Neuronal stem cell (in vitro differentiated cells): Measurements from ENCODE around the gene TPK1.

Source experiments
- DNase-seq: peaks from one replicate; pipeline ENCODE4 v3.0.0-alpha.2; 2013; ENCODE audit warnings: low spot score
- H2AFZ ChIP-seq: one replicate; pipeline ENCODE4 v1.6.1; 2013; ENCODE audit warnings: mild to moderate bottlenecking, low read length, inconsistent platforms
- H2AK5ac ChIP-seq: 2 replicates; pipeline ENCODE4 v1.6.1; 2013; ENCODE audit warnings: low read depth, mild to moderate bottlenecking, inconsistent platforms, low read length, moderate library complexity, mixed read lengths
- H2BK120ac ChIP-seq: 2 replicates; pipeline ENCODE4 v1.6.1; 2013; ENCODE audit warnings: low read depth, mild to moderate bottlenecking, inconsistent platforms, low read length, moderate library complexity, mixed read lengths
- H2BK12ac ChIP-seq: one replicate; pipeline ENCODE4 v1.6.1; 2013; ENCODE audit warnings: low read length, inconsistent platforms
- H2BK15ac ChIP-seq: 2 replicates; pipeline ENCODE4 v1.6.1; 2013; ENCODE audit warnings: mild to moderate bottlenecking, low read length, inconsistent platforms, mixed read lengths
- H2BK5ac ChIP-seq: one replicate; pipeline ENCODE4 v1.6.1; 2013; ENCODE audit warnings: inconsistent platforms, mild to moderate bottlenecking, low read length, moderate library complexity
- H3K14ac ChIP-seq: one replicate; pipeline ENCODE4 v1.6.1; 2013; ENCODE audit warnings: low read length, inconsistent platforms
- H3K18ac ChIP-seq: 2 replicates; pipeline ENCODE4 v1.6.1; 2013; ENCODE audit warnings: low read length, inconsistent platforms
- H3K23ac ChIP-seq: 2 replicates; pipeline ENCODE4 v1.6.1; 2013; ENCODE audit warnings: low read depth, mild to moderate bottlenecking, mixed read lengths, low read length, inconsistent platforms; ENCODE audit not compliant: poor library complexity
- H3K27ac ChIP-seq: replicated peaks from 3 replicates; pipeline ENCODE4 v1.5.1; 2013; ENCODE audit warnings: low read length, inconsistent platforms
- H3K27me3 ChIP-seq, 3 experiments: 2 replicates each; pipeline ENCODE4 v1.6.1; 2013; ENCODE audit warnings: low read length in 3 of 3, mild to moderate bottlenecking in 2 of 3, inconsistent platforms in 1 of 3, low read depth in 1 of 3, mixed read lengths in 1 of 3, moderate library complexity in 1 of 3; ENCODE audit not compliant: control insufficient read depth in 3 of 3, insufficient read depth in 3 of 3
- H3K36me3 ChIP-seq, 2 donors: replicated peaks in 1 of 2; 2 replicates each; pipeline ENCODE4 v1.6.1; 2013; ENCODE audit warnings: low read length in 2 of 2; ENCODE audit not compliant: control insufficient read depth in 2 of 2, insufficient read depth in 2 of 2
- H3K4ac ChIP-seq: 2 replicates; pipeline ENCODE4 v1.6.1; 2013; ENCODE audit warnings: inconsistent platforms, mild to moderate bottlenecking, low read length, moderate library complexity
- H3K4me1 ChIP-seq, 2 donors: 1 replicate in 1 of 2; 2 replicates in 1 of 2; pipeline ENCODE4 v1.6.1; 2013; ENCODE audit warnings: low read length in 2 of 2, low read depth in 1 of 2; ENCODE audit not compliant: control insufficient read depth in 2 of 2, insufficient read depth in 1 of 2
- H3K4me2 ChIP-seq: one replicate; pipeline ENCODE4 v1.6.1; 2013; ENCODE audit warnings: mild to moderate bottlenecking, low read length, inconsistent platforms; ENCODE audit not compliant: insufficient read depth, poor library complexity, severe bottlenecking
- H3K4me3 ChIP-seq, 2 donors: 2 replicates each; pipeline ENCODE4 v1.5.1; 2013; ENCODE audit warnings: low read length in 2 of 2, mild to moderate bottlenecking in 2 of 2, inconsistent platforms in 1 of 2, moderate library complexity in 1 of 2
- H3K79me1 ChIP-seq: one replicate; pipeline ENCODE4 v1.6.1; 2013; ENCODE audit warnings: low read depth, mild to moderate bottlenecking, inconsistent platforms, low read length, moderate library complexity
- H3K9ac ChIP-seq: one replicate; pipeline ENCODE4 v1.6.1; 2013; ENCODE audit warnings: mild to moderate bottlenecking, low read depth, low read length, inconsistent platforms; ENCODE audit not compliant: poor library complexity
- H3K9me3 ChIP-seq, 2 donors: replicated peaks in 1 of 2; 2 replicates each; pipeline versions ENCODE3 to v1.6.1; 2013; ENCODE audit warnings: low read length in 2 of 2, mild to moderate bottlenecking in 2 of 2, inconsistent platforms in 1 of 2, low read depth in 1 of 2, mixed read lengths in 1 of 2, moderate library complexity in 1 of 2; ENCODE audit not compliant: control insufficient read depth in 2 of 2, insufficient read depth in 1 of 2
- H4K8ac ChIP-seq: one replicate; pipeline ENCODE4 v1.6.1; 2013; ENCODE audit warnings: low read depth, mild to moderate bottlenecking, inconsistent platforms, low read length, moderate library complexity
- H4K91ac ChIP-seq: one replicate; pipeline ENCODE4 v1.6.1; 2013; ENCODE audit warnings: low read length, low read depth, mild to moderate bottlenecking, inconsistent platforms; ENCODE audit not compliant: poor library complexity
- WGBS, 2 donors: extraction: QIAGEN DNeasy Blood & Tissue Kit; methylation state at CpG; one replicate each; pipeline ENCODE4 v1.1.7; 2013; ENCODE audit warnings: missing lambda C conversion rate in 2 of 2, mixed read lengths in 1 of 2; ENCODE audit not compliant: insufficient read length in 2 of 2, insufficient replicate concordance in 1 of 2; ENCODE audit errors: extremely low coverage in 2 of 2; 5-methylcytosine and 5-hydroxymethylcytosine counted together

TPK1 gene

DNA sequence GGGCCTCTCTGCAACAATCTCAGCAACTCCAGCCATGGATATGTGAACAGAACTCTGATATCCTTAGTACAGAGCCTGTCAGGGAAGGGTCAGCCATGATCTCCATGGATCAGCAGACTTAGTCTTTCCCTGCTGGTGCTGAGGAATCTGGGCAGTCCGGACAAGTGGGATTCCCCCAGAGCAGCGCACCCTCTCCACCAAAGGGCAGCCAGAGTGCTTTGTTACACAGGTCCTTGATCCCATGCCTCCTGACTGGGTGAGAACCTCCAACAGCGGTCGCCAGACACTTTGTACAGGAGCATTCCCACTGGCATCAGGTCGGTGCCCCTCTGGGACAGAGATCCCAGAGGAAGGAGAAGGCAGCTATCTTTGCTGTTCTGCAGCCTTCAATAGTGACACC lies 38.9 kb downstream of the TPK1 start:
- H3K14ac ChIP-seq: no peak overlapping the region
- H2BK120ac ChIP-seq: peak overlapping the region; percentile 39
- no CpG with 5 or more reads among the region's 5 CpGs for WGBS, 2 donors

GRCh38 chr7:144792050-144792449 lies 43.8 kb downstream of the TPK1 start:
- Histone ChIP-seq H3K9ac (no peak overlapping the region), H2AFZ (no peak overlapping the region), H3K18ac (no peak overlapping the region), H3K79me1 (no peaks in the 10 kb centered on the region), H2AK5ac (no peak overlapping the region), H3K4ac (no peak overlapping the region), H3K9me3 (peaks cover 0 to 5% of the 10 kb centered on the region in 2 donors), H3K14ac (no peak overlapping the region), H3K27ac (no peak overlapping the region), H4K91ac (no peak overlapping the region), H3K23ac (no peak overlapping the region), H2BK5ac (no peak overlapping the region), H2BK15ac (no peak overlapping the region), H2BK120ac (no peak overlapping the region), H3K27me3 (no peaks in the 10 kb centered on the region), H4K8ac (no peak overlapping the region), H3K36me3 (no peaks in the 10 kb centered on the region), H3K4me3 (no peak overlapping the region), H2BK12ac (no peak overlapping the region), H3K4me2 (no peak overlapping the region), H3K4me1 (no peaks in the 10 kb centered on the region)
- no peak for DNase-seq
- WGBS, 2 donors: no CpG with 5 or more reads among the region's 3 CpGs

More for the DNA sequence above, 38.9 kb downstream of the TPK1 start:
- H3K4ac ChIP-seq: no peak overlapping the region
- no peak overlapping the region for H2AFZ ChIP-seq
- no peak overlapping the region for H2AK5ac ChIP-seq
- no peak for DNase-seq
- no peak overlapping the region for H4K91ac ChIP-seq
- no peaks in the 10 kb centered on the region for H3K27me3 ChIP-seq
- no peak overlapping the region for H4K8ac ChIP-seq
- peaks cover 0 to 5% of the 10 kb centered on the region in 2 donors for H3K9me3 ChIP-seq
- H3K36me3 ChIP-seq: no peaks in the 10 kb centered on the region
- H3K9ac ChIP-seq: no peak overlapping the region
- no peak overlapping the region for H3K23ac ChIP-seq
- H3K27ac ChIP-seq: no peak overlapping the region
- H3K4me1 ChIP-seq: no peaks in the 10 kb centered on the region
- H3K4me3 ChIP-seq: no peak overlapping the region
- no peak overlapping the region for H3K4me2 ChIP-seq
- H2BK5ac ChIP-seq: peak overlapping the region; percentile 77
- no peaks in the 10 kb centered on the region for H3K79me1 ChIP-seq
- H3K18ac ChIP-seq: no peak overlapping the region
- H2BK15ac ChIP-seq: no peak overlapping the region
- no peak overlapping the region for H2BK12ac ChIP-seq

DNA sequence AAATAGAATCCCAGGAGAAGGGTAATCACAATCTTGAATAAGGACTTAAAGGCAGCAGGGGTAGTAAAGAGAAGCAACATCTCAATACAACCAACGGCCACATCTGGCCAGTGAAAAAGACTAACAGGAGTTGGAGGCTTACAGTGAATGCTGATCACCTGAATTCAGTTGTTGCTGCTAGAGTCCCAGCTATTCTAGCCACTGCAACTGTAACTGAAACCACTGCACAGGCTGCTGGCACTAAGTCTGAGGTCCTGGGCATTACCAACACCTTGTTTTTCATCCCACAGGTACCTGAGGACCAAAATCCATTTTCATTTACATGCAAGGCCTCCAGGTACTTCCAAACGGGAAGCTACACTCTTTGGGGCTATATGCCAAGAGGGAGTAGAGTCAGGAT lies 44.4 kb downstream of the TPK1 start:
- H3K27ac ChIP-seq: no peak overlapping the region
- H2BK5ac ChIP-seq: no peak overlapping the region
- no peak overlapping the region for H3K4me2 ChIP-seq
- H3K23ac ChIP-seq: no peak overlapping the region
- no peaks in the 10 kb centered on the region for H3K27me3 ChIP-seq
- no peak overlapping the region for H2BK15ac ChIP-seq
- no peak overlapping the region for H3K14ac ChIP-seq
- H3K79me1 ChIP-seq: no peaks in the 10 kb centered on the region
- no peak for DNase-seq
- no peak overlapping the region for H3K18ac ChIP-seq
- H3K9ac ChIP-seq: no peak overlapping the region
- peaks cover 0 to under 1% of the 10 kb centered on the region in 2 donors for H3K9me3 ChIP-seq
- no peak overlapping the region for H4K8ac ChIP-seq
- H2AK5ac ChIP-seq: no peak overlapping the region
- H3K4ac ChIP-seq: no peak overlapping the region
- H3K4me1 ChIP-seq: no peaks in the 10 kb centered on the region
- no peak overlapping the region for H2AFZ ChIP-seq
- no peak overlapping the region for H4K91ac ChIP-seq
- H3K4me3 ChIP-seq: no peak overlapping the region
- no peak overlapping the region for H2BK120ac ChIP-seq
- no CpG with 5 or more reads among the region's 2 CpGs for WGBS, 2 donors
- no peak overlapping the region for H2BK12ac ChIP-seq
- H3K36me3 ChIP-seq: no peaks in the 10 kb centered on the region

GRCh38 chr7:144787127-144787526 lies 48.7 kb downstream of the TPK1 start:
- no peak overlapping the region for H2AK5ac ChIP-seq
- WGBS, 2 donors: no CpG with 5 or more reads among the region's 2 CpGs
- no peak overlapping the region for H3K4me3 ChIP-seq
- no peaks in the 10 kb centered on the region for H3K9me3 ChIP-seq
- no peak for DNase-seq
- no peak overlapping the region for H3K23ac ChIP-seq
- no peak overlapping the region for H3K4ac ChIP-seq
- no peak overlapping the region for H3K14ac ChIP-seq
- no peak overlapping the region for H2AFZ ChIP-seq
- no peaks in the 10 kb centered on the region for H3K27me3 ChIP-seq
- no peak overlapping the region for H4K8ac ChIP-seq
- H2BK5ac ChIP-seq: no peak overlapping the region
- H3K9ac ChIP-seq: no peak overlapping the region
- H3K4me2 ChIP-seq: no peak overlapping the region
- no peaks in the 10 kb centered on the region for H3K4me1 ChIP-seq
- no peak overlapping the region for H3K18ac ChIP-seq
- no peaks in the 10 kb centered on the region for H3K79me1 ChIP-seq
- H2BK12ac ChIP-seq: no peak overlapping the region
- no peak overlapping the region for H2BK120ac ChIP-seq
- no peak overlapping the region for H2BK15ac ChIP-seq
- H4K91ac ChIP-seq: no peak overlapping the region
- H3K36me3 ChIP-seq: no peaks in the 10 kb centered on the region
- H3K27ac ChIP-seq: no peak overlapping the region
